Posterior vena cava (tissue), 2 donors: ENCODE results near the gene SPHKAP. TPM values are rescaled to one million over a fixed set of nuclear protein-coding genes. Genes with fewer than 3 reads are reported as not detected.
"Not testable (repeated sequence)": the region's sequence is repeated elsewhere in the genome, so short reads cannot be mapped to it uniquely, and the experiment has no call there.

ENCODE experiments used
- DNase-seq: peaks from one replicate; pipeline ENCODE4 v3.0.0-alpha.2; 2020; ENCODE audit warnings: low spot score
- intact Hi-C, 2 donors: fragments of 100-400 bp; cut with DNase I; formaldehyde crosslinking; loops; one replicate each; pipeline versions ENCODE4 v1.14.1 to v1.14.2; 2022 to 2023
- total RNA-seq, 2 donors: library from RNA; stranded (reverse); fragmentation: NEBNext Ultra II Directional; extraction: Animal tissue kit (Norgen Biotek cat#: 25700); gene quantifications; one replicate each; pipeline ENCODE4 v1.2.1, GENCODE V29; 2021
- donor health status: DM: yes; HTN: yes; CAD: no.
- donor health status: DM: yes; HTN: yes; CAD: no.

SPHKAP gene
- total RNA-seq, 2 donors from 2014 or later, result 1.1 TPM; not detected in 1

DNA sequence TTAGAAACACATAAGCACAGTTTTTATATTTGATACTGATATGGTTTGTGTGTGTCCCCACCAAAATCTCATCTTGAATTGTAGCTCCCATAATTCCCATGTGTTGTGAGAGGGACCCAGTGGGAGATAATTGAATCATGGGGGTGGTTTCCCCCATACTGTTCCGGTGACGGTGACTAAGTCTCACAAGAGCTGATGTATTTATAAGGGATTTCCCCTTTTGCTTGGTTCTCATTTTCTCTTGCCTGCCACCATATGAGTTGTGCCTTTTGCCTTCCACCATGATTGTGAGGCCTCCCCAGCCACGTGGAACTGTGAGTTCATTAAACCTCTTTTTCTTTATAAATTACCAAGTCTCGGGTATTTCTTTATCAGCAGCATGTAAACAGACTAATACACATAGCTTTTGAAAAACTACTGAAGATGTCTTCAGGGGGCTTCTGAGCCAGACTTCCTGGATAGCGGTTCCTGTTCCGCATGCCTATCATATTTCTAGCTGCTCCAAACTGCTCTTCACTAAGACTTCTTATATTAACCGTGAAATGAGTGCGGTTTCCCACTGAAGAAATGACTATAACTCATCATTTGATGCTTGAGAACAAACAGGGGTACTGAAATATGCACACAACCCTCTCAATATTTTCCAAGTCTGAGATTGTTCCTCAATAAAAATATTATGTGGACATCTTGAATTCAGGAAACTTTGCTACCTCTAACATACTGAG lies 75.8 kb downstream of the SPHKAP start:
- no peak for DNase-seq
- intact Hi-C loops, result no loop called here

DNA sequence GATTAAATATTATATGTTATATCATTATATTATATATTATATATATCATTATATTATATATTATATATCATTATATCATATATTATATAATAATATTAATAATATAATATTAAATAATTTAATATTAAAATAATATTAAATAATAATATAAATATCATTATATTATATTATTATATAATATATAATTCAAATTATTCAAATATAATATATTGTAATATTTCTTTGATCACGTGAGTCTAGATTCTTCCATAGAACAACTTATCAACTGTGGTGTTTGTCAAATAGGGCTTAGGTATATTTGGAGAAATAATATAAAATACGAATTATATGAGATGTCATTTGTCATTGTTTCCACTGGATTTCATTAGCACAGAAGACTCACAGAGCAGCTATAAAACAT lies 77.3 kb downstream of the SPHKAP start:
- DNase-seq, result no peak
- intact Hi-C loops, result no loop called here

DNA sequence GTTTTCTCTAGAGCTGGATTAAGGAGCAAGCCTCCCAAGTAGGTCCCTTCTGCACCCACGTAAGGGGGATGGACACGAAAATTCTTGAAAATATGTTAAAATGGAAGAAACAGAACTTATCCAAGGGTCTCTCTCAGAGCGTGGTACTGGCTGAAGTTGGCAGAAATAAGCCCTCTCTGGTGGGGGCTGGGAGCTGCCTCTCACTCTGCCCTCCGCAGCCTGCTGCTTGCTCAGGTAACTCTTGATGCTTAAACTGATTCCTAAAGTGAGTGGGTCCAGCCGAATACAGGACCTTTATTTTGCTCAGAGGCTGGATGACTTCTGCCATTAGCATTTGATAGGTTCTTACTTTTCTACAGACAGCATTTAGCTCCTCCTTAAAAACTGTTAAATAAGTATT lies 78.1 kb downstream of the SPHKAP start:
- no peak for DNase-seq
- intact Hi-C loops, result no loop called here

DNA sequence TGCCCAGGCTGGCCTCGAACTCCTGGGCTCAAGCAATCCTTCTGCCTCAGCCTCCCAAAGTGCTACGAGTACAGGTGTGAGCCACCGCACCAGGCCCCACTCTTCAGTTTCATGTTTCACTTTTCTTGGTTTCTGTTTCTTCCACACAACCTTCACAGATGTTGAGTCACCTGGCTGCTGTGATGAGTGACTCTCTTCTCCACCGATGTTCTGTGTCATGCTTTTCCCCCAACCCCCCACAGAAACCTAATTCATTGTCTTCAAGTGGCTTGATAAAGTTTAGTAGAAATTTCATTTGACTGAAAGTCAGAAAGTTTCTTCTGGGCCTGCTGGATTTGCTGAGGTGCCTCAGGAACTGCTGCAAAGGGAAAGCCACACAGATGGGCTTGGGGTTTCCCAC lies 78.5 kb downstream of the SPHKAP start:
- DNase-seq, result no peak
- intact Hi-C loops, result no loop called here

DNA sequence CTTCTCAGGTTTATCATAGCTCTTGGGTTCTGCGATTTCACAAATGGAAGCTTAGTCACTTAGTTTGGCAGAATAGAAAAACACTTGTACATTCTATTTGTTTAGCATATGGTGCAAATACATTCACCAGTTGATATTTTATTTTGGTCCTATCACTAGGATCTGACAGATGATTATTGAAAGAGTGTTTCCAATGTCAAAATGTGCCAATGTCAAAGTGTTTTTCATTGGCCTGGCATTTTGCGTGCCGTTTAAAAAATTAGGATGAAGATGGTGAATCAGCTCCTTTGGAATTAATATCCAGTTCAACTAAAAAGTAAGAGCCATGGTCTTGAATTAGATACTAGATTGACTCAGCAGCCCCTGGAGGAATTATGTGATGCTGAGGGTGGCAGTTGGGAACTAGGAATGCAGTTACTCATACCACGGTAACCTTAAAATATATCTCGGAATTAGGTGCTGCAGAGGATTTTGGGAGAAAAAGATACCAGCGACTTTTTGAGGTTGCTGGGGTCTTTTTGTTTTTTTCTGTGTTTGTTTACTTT lies 87.0 kb downstream of the SPHKAP start:
- DNase-seq, result no peak

DNA sequence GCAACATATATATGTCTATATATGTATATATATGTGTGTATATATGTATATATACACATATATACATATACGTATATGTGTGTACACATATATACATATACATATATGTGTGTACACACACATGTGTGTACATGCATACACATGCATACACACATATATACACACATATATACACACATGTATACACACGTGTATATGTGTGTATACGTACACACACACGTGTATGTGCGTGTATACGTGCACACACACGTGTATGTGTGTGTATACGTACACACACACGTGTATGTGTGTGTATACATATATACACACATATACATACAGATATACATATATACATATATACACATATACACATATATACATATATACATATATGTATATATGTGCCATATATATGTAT lies 89.4 kb downstream of the SPHKAP start:
- no peak for DNase-seq
- intact Hi-C loops, result no loop called here

More for the DNA sequence above, 87.0 kb downstream of the SPHKAP start:
- intact Hi-C loops, result no loop called here

DNA sequence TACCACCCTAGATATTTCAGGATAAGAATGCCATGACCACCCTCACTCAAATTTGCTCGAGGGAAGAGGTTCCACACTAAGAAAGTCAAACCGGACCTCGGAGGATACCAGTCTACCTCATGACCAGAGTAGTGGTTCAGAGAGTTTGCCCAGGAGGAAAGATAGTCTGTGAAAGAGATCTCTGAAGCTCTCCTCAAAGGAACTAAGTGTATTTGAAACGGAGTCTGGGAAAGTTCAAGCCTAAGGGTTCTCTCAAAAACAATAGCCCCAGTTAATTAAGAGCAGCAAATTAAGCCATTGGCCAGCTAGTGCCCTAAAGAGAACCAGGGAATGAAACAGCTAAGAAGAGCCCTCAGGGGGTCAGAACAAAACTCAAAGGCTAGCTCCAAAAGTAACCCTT lies 94.9 kb downstream of the SPHKAP start:
- DNase-seq, result no peak
- intact Hi-C loops, result no loop called here

DNA sequence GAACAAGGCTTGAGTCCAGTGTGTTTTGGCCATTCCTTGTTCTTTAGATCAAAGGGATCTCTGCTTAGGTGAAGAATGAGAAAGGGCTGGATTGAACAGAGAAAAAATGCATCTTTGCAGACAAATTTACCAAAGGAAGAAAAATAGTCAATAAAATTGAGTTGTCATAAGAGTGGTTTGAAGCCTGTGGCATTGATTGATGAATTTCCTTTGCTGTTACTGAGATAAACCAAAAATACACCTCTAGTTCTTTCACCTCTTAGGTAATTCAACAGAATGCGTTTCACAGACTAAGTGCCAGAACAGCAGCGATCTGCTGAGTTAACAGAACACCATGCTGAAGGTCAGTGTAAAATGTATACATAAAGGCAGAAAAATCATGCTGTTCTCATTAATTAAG lies 96.8 kb downstream of the SPHKAP start:
- intact Hi-C loops, result no loop called here

DNA sequence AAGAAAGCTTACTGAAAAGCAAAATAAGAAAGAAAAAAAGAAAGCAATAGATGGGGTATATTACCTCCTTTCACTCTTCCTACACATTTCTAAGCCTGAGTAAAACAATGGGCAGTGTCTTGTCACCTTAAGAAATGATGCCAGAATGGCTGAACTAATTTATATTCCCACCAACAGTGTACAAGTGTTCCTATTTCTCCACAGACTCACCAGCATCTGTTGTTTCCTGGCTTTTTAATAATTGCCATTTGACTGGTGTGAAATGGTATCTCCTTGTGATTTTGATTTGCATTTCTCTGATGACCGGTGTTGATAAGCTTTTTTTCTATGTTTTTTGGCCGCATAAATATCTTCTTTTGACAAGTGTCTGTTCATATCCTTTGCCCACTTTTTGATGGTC lies 98.4 kb downstream of the SPHKAP start:
- intact Hi-C loops, result no loop called here
- no peak for DNase-seq

More for the DNA sequence above, 96.8 kb downstream of the SPHKAP start:
- DNase-seq, result no peak

DNA sequence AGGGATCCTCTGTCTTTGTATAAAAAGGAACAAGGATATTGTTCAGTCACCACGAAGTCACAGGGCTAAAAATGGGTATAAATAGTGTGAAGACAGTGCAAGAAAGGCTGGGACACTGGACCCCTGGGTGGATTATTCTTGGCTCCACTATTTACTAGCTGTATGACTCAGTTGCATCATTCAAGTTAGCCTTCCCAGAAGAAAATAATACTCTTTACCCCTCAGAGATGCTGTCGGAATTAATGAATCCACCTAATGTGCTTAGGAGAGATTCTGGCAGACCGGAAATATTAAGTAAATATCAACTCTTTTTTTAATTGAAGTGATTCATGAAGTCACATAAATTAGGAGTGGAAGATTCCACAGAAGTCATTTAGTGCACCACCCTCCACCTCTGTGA lies 98.9 kb downstream of the SPHKAP start:
- intact Hi-C loops, result no loop called here
- no peak for DNase-seq

DNA sequence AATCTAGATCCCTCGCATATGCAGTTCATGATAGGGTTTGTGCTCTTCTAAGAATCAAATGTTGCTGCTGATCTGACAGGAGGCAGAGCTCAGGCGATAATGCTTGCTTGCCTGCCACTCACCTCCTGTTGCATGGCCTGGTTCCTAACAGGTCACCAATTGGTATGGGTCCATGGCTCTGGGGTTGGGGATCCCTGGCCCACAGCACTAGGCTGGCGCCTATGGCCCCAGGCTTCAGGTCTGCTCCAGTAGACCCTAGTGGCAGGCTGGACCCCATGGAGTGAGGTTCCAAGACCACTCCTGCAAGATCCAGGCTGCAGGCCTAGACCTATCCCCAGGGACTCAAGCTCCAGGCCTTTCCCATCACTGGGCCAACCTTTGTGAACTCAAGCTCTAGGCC lies 102.3 kb downstream of the SPHKAP start:
- intact Hi-C loops, result no loop called here
- no peak for DNase-seq

DNA sequence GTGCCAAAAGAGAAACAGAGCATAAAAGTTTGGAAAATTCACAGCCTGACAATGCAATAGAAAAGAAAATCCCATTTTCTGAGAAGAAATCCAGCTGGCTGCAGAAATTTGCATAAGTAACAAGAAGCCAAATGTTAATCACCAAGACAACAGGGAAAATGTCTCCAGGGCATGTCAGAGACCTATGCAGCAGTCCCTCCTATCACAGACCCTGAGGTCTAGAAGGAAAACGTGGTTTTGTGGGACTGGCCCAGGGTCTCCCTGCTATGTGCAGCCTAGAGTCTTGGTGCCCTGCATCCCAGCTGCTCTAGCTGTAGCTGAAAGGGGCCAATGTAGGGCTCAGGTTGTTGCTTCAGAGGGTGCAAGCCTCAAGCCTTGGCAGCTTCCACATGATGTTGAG lies 104.8 kb downstream of the SPHKAP start:
- intact Hi-C loops, DNase-seq: not testable (repeated sequence)

DNA sequence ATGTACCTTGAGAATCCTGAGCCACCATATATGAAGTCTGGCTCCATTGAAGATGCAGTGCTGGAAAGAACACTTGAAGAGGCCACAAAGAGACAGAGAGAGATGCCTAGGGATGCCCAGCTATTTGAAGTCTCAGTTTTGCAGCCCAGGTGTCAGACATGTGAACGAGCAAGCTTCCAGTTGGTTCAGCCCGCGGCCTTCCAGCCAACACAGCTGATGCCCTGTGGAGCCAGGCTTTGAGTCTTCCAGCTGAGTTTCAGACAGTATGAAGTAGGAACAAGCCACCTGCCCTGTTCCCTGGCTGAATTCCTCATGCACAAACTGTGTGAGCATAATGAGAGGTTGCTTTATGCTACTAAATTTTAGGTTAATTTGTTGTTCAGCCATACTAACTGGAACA lies 108.8 kb downstream of the SPHKAP start:
- intact Hi-C loops, result no loop called here
- DNase-seq, result no peak

DNA sequence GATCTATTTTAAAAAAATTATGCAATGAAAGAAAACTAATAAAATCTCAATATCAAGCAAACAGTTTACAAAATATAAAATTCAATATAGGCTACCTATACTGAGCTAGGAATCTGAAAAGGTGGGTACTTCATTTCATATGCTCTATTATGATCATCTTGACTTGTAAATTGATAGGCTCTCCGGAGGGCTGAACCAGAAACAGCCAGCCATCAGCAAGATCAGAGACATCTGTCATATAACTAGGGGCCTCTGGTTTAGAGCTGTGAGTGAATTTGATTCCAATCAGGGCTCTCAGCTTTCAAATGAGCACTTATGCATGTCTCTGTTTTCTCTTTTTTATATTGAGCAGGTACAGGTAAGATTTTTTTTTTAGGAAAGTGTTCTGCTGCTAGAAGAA lies 114.2 kb downstream of the SPHKAP start:
- intact Hi-C loops, result no loop called here

DNA sequence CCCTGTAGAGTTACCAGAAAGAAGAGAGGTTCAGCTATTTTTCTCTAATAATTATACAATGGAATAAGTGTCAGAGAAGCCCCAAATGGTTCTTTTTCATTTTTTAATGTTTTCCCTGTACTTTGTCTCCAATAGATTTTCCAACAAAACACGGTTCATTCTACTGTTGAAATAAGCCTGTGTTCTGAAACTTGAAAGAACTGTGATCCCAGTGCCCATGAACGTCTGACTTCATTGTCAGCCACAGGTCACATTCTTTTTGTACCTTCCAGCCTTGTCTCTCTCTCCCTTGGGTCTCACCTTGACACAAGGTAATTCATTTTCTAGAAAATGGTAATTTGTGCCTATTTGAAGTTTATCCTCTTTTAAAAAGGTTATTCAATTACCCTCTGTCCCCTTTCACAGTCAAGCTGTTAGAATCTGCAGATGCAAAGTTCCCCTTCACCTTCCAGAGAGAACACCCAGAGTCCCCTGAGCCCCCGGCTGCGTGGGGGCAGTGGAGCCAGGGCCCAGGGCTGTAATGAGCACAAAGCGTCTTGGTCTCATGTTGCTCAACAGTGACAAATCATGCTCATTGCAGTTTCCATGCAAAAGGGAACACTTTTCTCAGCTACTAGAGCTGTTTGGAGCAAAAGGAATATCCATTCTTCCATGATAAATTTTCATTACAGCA lies 115.2 kb downstream of the SPHKAP start:
- intact Hi-C loops, result no loop called here
- DNase-seq, result no peak

More for the DNA sequence above, 114.2 kb downstream of the SPHKAP start:
- no peak for DNase-seq

DNA sequence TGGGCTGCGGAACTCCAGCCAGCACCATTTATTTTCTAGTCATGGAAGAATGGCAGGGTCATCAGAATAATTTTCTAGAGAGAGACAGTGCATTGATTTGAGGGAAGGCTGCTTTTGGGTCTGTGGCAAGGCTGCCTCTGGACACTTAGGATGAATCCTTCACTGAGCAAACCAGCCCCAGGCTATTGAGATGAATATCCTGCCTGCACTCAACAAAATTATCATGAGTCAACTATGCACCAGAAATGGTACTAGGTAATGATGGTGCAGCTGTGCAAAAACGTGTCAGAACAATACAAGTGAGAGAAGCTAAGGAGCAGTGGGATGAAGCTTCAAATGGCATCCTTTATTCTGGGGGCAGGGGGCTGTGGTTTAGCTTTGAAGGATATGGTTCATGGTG lies 115.8 kb downstream of the SPHKAP start:
- intact Hi-C loops, result no loop called here
- no peak for DNase-seq

DNA sequence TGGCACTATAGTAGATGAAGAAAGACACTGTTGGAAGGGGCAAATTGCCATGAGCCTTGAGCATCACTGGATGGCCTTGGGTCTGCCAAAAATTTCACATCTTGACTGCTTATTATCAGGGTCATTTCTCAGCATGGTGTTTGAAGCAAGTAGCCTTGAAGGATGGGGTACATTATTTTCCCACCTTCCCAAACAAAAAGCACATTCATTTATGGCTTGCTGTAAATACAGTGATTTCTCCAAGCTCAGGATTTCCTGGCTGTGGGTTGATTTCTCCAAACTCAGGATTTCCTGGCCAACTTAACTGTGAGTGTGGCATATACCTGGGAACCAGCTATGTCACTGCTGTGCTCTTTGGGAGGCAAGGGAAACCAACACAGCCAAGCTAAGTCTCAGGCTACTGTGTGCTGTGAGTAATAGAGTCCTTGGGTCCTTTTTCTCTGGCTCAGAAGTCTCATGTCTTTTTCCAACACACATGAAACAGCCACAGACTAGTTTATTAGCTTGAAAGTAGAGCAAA lies 116.6 kb downstream of the SPHKAP start:
- intact Hi-C loops, result no loop called here
- no peak for DNase-seq

DNA sequence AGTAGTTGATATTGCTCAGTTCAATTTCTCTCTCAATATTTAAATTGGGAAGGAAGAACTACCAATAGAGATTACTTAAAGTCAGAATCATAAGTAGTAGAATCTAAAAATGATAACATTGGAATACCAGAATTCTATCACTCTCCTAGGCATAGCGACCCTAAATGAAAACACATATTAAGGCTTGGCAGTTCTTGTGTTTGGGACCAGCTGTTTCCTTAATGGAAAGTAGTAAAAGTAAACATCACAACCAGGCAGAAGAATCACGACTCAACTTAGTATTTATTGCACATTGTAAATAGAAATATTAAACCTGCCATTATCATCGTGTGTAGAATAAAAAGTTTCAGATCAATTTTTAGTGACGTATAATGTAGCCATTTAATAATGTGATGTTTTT lies 117.5 kb downstream of the SPHKAP start:
- no peak for DNase-seq
- intact Hi-C loops, result no loop called here

DNA sequence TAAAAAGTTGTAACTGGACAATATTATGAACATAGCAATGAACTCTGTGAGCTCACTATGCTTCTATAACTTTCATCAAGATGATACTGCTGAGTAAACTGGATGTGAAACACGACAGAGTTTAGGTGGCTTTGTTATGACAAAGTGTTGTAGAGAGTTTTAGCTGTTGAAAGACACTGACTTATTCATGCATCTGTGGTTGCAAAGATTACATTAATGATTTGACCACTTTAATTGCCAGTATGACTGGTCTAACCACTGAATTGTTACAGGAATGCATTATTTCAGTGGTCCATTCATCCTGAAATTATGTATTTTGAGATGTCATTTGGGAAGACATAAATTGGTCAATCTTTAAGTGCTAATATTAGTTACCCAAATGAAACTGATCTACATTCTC lies 117.9 kb downstream of the SPHKAP start:
- intact Hi-C loops, result no loop called here
- DNase-seq, result no peak

DNA sequence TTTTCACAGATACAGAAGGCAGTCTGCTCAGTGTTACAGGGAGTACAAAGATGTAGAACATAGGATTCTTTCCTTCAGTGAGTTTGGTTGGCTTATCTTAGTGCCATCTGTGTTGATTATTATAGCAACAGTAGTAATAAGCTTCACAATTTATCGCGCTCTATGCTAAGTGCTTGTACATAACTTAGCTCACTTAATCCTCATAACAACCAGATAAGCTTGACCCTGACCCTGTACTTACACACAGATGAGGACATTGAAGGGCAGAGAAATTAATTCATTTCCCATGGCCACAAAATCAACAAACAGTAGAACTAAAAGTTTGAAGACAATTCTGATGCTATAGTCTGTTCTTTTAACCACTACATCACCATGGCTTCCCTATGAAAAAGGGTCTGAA lies 121.8 kb downstream of the SPHKAP start:
- DNase-seq, result no peak
- intact Hi-C loops, result no loop called here
